ENCODE results near the gene LEMD1. TPM values are rescaled to one million over a fixed set of nuclear protein-coding genes. Genes with fewer than 3 reads are reported as not detected.

The LEMD1 gene
- polyA plus RNA-seq, 1 donor from 2014 or later = 67.6 TPM

DNA sequence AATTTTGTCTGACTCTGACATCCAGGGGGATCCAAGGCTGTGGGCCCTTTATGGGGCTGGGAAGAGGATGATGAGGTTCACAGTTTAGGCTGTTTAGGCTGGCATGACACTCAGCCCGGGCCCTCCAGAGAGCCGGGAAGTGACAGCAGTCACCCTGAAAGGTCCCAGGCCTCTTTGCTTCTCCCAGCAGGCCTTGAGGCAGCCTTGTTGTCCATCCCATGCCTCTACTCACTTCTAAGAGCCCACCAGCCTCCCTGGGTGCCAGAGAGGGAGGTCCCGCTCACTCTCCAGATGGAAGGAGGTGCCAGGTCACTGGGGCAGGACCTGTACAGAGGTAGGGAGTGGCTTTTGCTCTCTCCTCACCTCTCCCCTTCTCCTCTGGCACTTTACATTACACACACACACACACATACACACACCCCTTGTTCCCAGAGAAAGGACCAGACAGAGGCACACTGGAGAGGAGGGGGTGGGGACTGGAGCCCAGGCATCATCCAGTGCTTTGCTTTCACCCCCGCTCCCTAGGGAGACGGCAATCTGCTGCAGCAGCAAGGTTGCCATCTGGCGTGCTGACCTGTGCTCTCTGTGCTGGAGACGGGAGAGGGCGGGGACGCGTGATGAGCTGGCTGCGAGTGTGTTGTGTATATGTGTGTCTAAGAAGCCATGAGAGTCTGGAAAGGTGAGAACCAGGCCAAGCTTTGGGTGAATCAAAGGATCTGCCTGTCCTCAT is 69.7 kb downstream of the LEMD1 start:
- Histone ChIP-seq H3K9me3 (ENCODE audit: low read length) (no peaks in the 10 kb centered on the region), H3K79me2 (replicated peaks; ENCODE audit: insufficient read depth, low read length) (peaks cover 6% of the 10 kb centered on the region), H3K4me2 (ENCODE audit: low read length) (no peak overlapping the region), H3K27ac (ENCODE audit: low read length) (peak overlapping the region; percentile 60), H3K9ac (ENCODE audit: low read length) (peak overlapping the region; percentile 45), H3F3A (ENCODE audit: insufficient read depth, low read length, poor library complexity, severe bottlenecking) (peaks cover 9% of the 10 kb centered on the region), H2AFZ (ENCODE audit: low read depth, low read length) (peak overlapping the region; percentile 47), H3K27me3 (ENCODE audit: insufficient read depth, low read depth, low read length) (no peaks in the 10 kb centered on the region), H3K9me2 (ENCODE audit: insufficient read depth, low read length) (no peaks in the 10 kb centered on the region), H3K4me3 (ENCODE audit: low read length) (no peak overlapping the region), H3K36me3 (ENCODE audit: insufficient read depth, low read length) (no peaks in the 10 kb centered on the region), H4K20me1 (ENCODE audit: insufficient read depth) (no peaks in the 10 kb centered on the region)
- TF ChIP-seq POLR2AphosphoS5 (IDR thresholded peaks at IDR 0.05) (peak; percentile 37), EP300 (conservative IDR thresholded peaks at IDR 0.05; ENCODE audit: poor library complexity, severe bottlenecking) (no peak)

DNA sequence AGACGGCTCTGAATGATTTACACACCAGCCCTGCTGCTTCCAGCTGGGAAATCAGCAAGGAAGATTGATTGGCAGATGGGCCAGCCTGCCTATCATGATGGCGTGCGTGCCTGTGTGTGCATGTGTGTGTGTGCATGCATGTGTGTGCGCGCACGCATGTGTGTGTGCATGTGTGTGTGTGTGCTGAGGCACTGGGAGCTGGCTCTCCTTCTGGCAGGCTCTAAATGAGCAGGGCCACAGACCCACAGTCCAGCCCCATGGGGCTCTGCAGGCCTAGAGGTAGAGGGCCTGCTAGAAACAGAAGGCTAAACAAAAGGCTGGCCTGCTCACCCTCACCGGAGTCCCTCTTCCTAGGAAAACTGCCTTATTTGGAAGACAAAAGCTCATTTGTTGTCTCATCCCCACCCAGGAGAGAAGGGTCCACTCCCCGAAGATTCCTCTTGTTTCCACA is 71.1 kb downstream of the LEMD1 start:
- Histone ChIP-seq H3K27ac (ENCODE audit: low read length) (peak overlapping the region; percentile 93), H2AFZ (ENCODE audit: low read depth, low read length) (peak overlapping the region; percentile 61)

More for the DNA sequence above, 71.1 kb downstream of the LEMD1 start:
- Histone ChIP-seq H3K9me3 (ENCODE audit: low read length) (no peaks in the 10 kb centered on the region), H3K4me2 (ENCODE audit: low read length) (peak overlapping the region; percentile 44), H4K20me1 (ENCODE audit: insufficient read depth) (no peaks in the 10 kb centered on the region), H3K27me3 (ENCODE audit: insufficient read depth, low read depth, low read length) (no peaks in the 10 kb centered on the region), H3K9me2 (ENCODE audit: insufficient read depth, low read length) (no peaks in the 10 kb centered on the region), H3K79me2 (replicated peaks; ENCODE audit: insufficient read depth, low read length) (peaks cover 6% of the 10 kb centered on the region), H3K9ac (ENCODE audit: low read length) (peak overlapping the region; percentile 63), H3K4me3 (ENCODE audit: low read length) (peak overlapping the region; percentile 44), H3K36me3 (ENCODE audit: insufficient read depth, low read length) (no peaks in the 10 kb centered on the region), H3F3A (ENCODE audit: insufficient read depth, low read length, poor library complexity, severe bottlenecking) (peaks cover 9% of the 10 kb centered on the region)
- peak; percentile 93 for TF ChIP-seq POLR2AphosphoS5 (IDR thresholded peaks at IDR 0.05)
- TF ChIP-seq, protein P1, sequence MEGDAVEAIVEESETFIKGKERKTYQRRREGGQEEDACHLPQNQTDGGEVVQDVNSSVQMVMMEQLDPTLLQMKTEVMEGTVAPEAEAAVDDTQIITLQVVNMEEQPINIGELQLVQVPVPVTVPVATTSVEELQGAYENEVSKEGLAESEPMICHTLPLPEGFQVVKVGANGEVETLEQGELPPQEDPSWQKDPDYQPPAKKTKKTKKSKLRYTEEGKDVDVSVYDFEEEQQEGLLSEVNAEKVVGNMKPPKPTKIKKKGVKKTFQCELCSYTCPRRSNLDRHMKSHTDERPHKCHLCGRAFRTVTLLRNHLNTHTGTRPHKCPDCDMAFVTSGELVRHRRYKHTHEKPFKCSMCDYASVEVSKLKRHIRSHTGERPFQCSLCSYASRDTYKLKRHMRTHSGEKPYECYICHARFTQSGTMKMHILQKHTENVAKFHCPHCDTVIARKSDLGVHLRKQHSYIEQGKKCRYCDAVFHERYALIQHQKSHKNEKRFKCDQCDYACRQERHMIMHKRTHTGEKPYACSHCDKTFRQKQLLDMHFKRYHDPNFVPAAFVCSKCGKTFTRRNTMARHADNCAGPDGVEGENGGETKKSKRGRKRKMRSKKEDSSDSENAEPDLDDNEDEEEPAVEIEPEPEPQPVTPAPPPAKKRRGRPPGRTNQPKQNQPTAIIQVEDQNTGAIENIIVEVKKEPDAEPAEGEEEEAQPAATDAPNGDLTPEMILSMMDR (IDR thresholded peaks at IDR 0.05; ENCODE audit: poor library complexity, severe bottlenecking) = no peak
- peak; percentile 93 for TF ChIP-seq EP300 (conservative IDR thresholded peaks at IDR 0.05; ENCODE audit: poor library complexity, severe bottlenecking)
- TF ChIP-seq EZH2 (IDR thresholded peaks at IDR 0.05; ENCODE audit: borderline replicate concordance, insufficient read depth, low read length, poor library complexity, severe bottlenecking) = no peak
- peak; percentile 47 for TF ChIP-seq MXI1 (conservative IDR thresholded peaks at IDR 0.05; ENCODE audit: poor library complexity, severe bottlenecking)
- TF ChIP-seq SMC3 (conservative IDR thresholded peaks at IDR 0.05; ENCODE audit: poor library complexity) = no peak
- TF ChIP-seq, protein P2, sequence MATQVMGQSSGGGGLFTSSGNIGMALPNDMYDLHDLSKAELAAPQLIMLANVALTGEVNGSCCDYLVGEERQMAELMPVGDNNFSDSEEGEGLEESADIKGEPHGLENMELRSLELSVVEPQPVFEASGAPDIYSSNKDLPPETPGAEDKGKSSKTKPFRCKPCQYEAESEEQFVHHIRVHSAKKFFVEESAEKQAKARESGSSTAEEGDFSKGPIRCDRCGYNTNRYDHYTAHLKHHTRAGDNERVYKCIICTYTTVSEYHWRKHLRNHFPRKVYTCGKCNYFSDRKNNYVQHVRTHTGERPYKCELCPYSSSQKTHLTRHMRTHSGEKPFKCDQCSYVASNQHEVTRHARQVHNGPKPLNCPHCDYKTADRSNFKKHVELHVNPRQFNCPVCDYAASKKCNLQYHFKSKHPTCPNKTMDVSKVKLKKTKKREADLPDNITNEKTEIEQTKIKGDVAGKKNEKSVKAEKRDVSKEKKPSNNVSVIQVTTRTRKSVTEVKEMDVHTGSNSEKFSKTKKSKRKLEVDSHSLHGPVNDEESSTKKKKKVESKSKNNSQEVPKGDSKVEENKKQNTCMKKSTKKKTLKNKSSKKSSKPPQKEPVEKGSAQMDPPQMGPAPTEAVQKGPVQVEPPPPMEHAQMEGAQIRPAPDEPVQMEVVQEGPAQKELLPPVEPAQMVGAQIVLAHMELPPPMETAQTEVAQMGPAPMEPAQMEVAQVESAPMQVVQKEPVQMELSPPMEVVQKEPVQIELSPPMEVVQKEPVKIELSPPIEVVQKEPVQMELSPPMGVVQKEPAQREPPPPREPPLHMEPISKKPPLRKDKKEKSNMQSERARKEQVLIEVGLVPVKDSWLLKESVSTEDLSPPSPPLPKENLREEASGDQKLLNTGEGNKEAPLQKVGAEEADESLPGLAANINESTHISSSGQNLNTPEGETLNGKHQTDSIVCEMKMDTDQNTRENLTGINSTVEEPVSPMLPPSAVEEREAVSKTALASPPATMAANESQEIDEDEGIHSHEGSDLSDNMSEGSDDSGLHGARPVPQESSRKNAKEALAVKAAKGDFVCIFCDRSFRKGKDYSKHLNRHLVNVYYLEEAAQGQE (IDR thresholded peaks at IDR 0.05; ENCODE audit: borderline replicate concordance) = peak; percentile 25
- peak; percentile 6 for TF ChIP-seq TAF1 (IDR thresholded peaks at IDR 0.05; ENCODE audit: low read depth)
- no peak for TF ChIP-seq RAD21 (conservative IDR thresholded peaks at IDR 0.05)
